GM21576 (cell line): ENCODE results near the gene ANKS6.

Experiments used
- ATAC-seq: cut with Tn5 transposase; IDR thresholded peaks from one replicate; pipeline ENCODE4 v1.9.1; 2021; ENCODE audit warnings: mild to moderate bottlenecking, moderate library complexity; ENCODE audit not compliant: unreplicated experiment

ANKS6 gene

GRCh38 chr9:98818764-98819163 lies 22.4 kb upstream of the ANKS6 start:
- ATAC-seq = no peak

GRCh38 chr9:98815391-98815951 lies 19.1 kb upstream of the ANKS6 start:
- ATAC-seq = no peak

- no peak for ATAC-seq
Observed at GRCh38 chr9:98811051-98811650, 14.8 kb upstream of the ANKS6 start.

GRCh38 chr9:98810102-98810842 lies 13.9 kb upstream of the ANKS6 start:
- no peak for ATAC-seq

GRCh38 chr9:98809311-98810101 lies 13.2 kb upstream of the ANKS6 start:
- no peak for ATAC-seq

GRCh38 chr9:98808875-98809274 lies 12.5 kb upstream of the ANKS6 start:
- ATAC-seq = no peak

- no peak for ATAC-seq
Observed at GRCh38 chr9:98808411-98808815, 12.1 kb upstream of the ANKS6 start.

GRCh38 chr9:98807814-98808195 lies 11.4 kb upstream of the ANKS6 start:
- peak; percentile 29 for ATAC-seq

GRCh38 chr9:98807070-98807813 lies 10.9 kb upstream of the ANKS6 start, which contains the start of gene GALNT12:
TSS of gene GALNT12 (plus strand) at chr9:98807670. CDS start at chr9:98807699, 29 bp downstream.
- peak; percentile 51 for ATAC-seq

GRCh38 chr9:98806394-98807035 lies 10.2 kb upstream of the ANKS6 start:
- no peak for ATAC-seq

GRCh38 chr9:98805506-98806272 lies 9.3 kb upstream of the ANKS6 start:
- no peak for ATAC-seq

GRCh38 chr9:98804083-98804482 lies 7.7 kb upstream of the ANKS6 start:
- no peak for ATAC-seq

GRCh38 chr9:98801969-98802371 lies 5.6 kb upstream of the ANKS6 start:
- ATAC-seq = no peak

GRCh38 chr9:98801561-98801960 lies 5.2 kb upstream of the ANKS6 start:
- no peak for ATAC-seq

GRCh38 chr9:98798254-98798653 lies 1.9 kb upstream of the ANKS6 start:
- ATAC-seq = no peak

GRCh38 chr9:98797491-98797890 lies 1.1 kb upstream of the ANKS6 start:
- no peak for ATAC-seq

GRCh38 chr9:98795970-98796363 lies 388 bp downstream of the ANKS6 start:
- peak; percentile 37 for ATAC-seq

- no peak for ATAC-seq
Observed at GRCh38 chr9:98795295-98795955, 930 bp downstream of the ANKS6 start.

- ATAC-seq = no peak
Observed at GRCh38 chr9:98794802-98795201, 1.6 kb downstream of the ANKS6 start.
